HG02943 (cell line): ENCODE data around the gene HOXA2.

Source experiments
- ATAC-seq: cut with Tn5 transposase; IDR thresholded peaks from one replicate; pipeline ENCODE4 v1.9.1; 2021; ENCODE audit warnings: mild to moderate bottlenecking, low read depth, moderate library complexity; ENCODE audit not compliant: unreplicated experiment

Gene HOXA2

DNA sequence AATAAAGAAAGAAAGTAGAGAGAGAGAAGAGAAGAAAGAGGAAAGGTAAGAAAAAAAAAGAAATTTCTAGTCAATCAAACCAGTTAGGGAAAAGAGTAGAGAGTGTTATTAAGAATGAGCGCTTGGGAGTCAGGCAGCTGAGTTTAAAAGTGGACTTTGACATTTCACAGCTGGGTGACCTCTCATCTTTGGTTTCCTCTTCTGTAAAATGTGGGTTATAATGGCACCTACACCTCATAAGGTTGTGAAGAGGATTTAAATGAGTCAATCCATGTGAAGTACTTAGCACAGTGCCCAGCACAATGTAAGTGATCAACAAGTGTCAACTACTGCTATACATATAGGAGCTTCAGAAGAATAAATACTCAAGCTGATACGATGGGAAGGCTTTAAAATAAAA is 18.8 kb downstream of the HOXA2 start:
- no peak for ATAC-seq

DNA sequence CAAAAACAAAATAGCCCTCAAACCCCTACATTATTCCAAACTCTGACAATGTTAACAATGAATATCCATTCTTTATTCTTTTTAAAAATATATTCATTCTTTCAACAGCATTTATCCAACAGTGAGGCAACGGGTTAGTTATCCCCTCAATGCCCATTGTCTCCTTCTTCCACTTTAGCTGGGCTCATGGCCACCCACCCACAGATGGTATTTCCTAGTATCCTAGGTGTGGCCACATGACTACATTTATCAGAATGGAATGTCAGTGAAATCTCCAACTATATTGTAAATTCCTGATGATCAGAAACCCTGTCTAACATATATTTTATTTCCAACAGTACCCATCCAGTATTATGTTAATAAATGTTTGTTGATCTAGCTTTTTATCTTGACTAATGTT is 20.3 kb downstream of the HOXA2 start:
- ATAC-seq, result no peak

DNA sequence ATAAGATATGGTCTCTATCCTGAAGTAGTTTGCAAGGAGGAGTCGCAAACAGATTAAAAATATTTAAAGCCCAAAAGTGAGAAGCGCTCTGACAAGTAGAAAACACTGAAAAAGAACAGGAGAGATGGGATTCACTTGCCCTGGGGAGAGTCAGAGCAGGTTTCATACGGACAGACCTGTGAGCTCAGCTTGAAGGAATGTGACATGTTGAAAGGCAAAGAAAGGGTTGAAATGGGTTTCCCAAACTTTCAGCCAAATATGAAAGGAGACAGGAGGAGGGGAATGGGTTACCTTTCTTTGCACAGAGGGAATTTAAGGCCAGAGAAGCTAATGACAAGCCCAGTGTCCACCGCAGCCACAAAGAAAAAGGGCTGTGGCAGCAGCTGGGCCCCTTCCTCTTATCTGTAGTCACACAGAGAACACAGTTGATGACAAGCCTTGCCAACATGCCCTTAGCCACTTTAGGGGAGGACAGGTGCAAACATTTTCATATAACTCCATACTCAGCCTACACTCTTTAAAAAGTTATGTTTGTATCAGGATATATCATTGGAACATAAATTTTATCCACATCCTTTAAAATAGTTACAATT is 21.5 kb downstream of the HOXA2 start:
- ATAC-seq, result no peak

DNA sequence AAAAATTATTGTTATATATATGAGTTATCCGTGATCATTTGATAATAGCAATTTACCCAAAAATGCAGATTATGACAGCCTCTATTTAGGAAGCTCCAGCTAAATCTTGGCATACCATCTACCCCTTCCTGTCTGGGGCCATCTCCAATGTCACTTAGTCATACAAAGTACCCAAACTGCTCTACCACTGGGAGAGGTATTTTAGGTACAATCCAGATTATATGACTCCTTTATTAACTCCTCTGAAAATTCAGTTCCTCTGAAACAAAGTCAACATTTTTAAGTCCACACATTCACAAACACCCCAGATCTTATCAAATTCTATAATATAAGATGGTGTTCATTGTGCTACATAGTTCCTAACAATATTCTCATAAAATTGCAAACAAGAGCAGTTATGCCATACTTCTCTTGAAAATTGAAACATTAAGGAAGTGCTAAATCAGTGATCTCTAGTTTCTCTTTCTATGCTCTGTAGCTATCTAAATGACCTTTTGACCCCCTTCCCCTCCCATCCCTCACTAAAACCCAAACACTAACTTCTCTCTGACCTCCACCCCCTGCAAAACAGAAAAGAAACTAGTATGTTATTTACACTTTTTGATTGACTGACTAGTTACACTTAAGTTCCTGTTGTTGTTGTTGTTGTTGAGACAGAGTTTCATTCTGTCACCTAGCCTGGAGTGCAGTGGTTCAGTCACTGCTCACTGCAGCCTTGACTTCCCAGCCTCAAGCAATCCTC is 23.1 kb downstream of the HOXA2 start:
- ATAC-seq, result no peak

DNA sequence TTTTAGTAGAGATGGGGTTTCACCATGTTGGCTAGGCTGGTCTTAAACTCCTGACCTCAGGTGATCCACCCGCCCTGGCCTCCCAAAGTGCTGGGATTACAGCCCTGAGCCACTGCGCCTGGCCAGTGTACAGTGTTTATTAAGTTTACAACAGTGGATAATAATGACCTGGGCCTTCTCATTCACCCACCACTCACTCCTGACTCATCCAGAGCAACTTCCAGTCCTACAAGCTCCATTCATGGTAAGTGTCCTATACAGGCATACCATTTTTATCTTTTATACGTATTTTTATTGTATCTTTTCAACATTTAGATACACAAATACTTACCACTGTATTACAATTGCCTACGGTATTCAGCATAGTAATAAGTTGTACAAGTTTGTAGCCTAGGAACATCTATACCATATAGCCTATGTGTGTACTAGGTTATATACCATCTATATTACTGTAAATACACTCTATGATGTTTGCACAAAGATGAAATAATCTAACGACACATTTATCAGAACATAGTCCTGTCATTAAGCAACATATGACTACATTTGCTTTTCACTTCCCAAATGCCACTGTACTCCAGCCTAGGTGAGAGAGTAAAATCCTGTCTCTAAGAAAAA is 23.8 kb downstream of the HOXA2 start:
- ATAC-seq, result no peak

DNA sequence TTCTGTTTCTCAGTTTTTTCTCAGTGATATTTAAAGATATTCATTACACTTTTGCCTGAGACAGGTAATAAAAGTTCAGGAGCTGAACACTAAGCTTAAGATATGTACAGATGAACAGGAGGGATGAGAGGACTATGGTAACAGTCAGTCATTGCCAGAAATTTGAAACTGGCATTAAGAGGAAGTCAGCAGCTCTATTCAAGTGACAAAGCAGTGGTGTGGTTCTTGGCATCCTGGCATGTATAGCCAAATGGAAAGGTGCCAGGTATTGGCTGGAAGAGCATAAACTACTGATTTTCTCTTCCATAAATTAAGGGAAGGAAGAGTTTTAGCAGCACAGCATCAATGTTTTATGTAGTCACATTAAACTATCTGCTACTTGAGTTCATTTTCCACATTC is 29.4 kb downstream of the HOXA2 start:
- ATAC-seq, result no peak

DNA sequence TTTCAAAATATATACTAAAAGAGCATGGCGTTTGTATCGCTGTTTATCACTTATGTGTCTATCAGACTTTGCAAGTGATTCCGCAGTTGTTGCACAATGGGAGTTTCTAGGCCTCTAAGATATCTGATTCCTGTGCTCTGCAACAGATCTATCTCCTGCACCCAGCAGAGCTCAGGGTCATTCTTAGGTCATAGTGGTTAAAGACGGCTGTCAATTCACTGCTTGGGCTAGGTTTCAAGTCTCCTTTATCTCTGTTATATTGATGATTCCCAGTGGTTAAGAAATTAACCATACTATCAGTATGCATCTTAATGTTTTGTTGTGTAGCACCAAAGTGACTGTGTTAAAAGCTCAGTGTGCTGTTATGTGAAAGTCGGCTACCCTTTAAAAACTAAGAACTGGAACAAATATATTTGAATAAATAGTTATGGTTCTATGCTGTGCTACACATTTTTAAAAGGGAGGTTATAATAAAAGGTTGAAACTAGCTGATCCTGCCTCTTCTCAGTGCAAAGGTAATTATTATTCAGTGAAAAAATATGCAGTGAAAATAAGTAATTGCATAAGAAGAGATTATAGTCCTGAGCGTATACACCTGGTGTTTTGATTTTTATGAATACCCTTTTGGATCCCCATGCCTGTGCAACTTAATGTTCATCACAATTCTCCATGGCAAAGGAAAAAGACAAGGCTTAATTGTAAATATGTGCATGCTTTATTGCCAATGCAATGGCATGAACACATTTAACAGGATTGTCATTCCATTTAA is 30.7 kb downstream of the HOXA2 start:
- ATAC-seq, result no peak

DNA sequence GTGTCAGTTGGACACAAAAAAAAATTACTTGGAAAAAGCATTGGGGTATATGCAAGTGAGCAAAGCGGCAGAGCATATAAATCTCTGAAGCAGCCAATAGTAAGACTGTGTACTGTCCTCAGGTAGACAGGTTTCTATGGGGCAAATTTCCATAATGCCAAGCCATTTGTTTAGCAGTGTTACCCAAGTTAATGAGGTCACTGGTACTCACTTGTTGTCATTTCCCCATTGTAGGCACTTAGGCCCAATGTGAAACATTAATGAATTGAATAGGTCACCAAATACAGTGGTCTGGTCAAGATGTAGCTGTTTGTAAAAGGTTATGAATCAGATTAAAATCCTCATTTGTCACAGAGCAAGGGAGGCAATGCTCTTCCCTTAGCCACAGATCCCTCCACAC is 34.2 kb downstream of the HOXA2 start:
- no peak for ATAC-seq

DNA sequence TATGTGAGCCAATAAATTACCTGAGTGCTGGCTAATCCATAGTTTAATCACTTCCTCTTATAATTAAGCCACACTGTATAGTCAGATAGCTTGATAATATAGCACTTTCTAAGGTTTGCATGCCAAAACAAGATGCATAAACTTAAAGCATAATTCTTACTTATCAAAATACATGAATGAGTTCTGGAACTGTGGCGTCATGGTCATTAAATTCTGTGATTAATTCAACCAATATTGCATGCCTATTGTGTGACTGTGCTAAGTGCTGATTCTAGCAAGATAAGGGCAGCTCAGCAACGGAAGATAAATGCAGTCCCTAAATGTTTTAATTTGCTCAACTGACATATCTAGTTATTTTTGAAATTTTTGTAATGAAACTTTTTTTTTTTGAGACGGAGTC is 36.3 kb downstream of the HOXA2 start:
- ATAC-seq, result no peak

DNA sequence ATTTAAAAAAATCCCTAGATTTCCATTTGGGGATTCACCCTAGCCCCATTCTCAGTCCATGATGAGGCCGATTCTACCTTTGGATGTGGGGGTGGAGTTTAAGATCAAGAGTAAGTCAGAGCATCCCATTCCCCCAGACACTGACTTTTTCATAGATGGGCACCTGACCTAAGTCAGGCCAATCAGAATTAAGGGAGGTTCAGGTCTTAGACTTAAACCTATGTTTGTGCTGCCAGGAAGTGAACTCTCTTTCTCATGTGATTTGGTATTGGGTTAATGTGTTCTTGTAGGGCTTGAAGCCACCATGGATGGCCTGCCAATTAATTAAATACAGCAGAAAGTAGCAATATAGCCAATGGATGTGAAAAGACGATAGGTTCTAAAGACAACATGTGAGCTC is 36.8 kb downstream of the HOXA2 start:
- no peak for ATAC-seq

DNA sequence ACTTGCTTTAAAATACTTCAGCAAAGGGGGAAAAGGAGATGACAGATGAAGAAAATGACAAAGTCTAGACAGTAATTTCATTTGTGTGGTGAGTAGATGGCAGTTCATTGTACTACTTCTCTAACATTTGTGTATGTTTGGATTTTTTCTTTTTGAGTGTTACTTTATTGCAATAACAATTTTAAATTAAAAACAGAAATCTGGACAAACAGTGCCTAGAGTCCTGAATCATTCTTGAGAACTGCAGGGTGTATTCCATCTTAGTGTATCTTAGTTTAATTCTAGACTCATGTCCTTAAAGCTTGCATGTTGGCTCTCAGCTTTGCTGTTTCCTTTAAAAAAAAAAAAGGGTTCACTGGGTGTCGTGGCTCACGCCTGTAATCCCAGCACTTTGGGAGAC is 37.8 kb downstream of the HOXA2 start:
- ATAC-seq, result no peak

DNA sequence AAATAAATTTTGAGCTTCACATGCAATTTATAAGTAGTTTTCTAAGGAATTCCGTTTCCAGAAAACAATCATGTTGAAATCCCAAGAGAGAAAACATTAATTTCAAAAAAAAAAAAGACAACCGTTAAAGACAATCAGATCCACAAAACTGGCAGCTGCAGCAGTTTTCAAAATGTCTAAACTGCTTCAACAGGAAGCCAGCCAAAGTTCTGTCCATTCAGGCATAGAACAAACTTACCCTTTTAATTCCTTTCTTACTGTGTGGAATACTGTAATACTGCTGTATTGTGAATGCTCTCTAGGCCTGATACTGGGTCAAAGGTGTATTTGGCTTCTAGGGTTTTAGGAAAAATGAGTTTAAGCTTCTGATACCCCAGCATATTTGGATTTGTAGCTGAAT is 38.3 kb downstream of the HOXA2 start:
- ATAC-seq, result no peak

DNA sequence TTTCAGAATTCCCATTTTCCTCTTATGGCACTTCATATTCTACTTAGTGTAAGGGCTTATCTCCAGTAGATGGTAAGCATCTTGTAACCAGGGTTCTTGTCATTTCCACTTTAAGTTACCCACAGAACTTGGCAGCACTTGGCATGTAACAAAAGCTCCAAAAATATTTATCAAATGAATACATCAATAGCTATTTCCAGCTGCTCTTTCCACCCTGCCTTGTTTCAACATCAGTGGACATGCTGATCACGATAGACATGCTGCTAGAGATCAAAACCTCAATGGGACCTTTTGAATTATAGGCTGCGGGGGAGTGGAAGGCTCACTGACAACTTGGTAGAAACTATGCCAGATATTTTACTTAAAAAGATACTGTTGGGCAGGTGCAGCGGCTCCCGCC is 39.5 kb downstream of the HOXA2 start:
- no peak for ATAC-seq

DNA sequence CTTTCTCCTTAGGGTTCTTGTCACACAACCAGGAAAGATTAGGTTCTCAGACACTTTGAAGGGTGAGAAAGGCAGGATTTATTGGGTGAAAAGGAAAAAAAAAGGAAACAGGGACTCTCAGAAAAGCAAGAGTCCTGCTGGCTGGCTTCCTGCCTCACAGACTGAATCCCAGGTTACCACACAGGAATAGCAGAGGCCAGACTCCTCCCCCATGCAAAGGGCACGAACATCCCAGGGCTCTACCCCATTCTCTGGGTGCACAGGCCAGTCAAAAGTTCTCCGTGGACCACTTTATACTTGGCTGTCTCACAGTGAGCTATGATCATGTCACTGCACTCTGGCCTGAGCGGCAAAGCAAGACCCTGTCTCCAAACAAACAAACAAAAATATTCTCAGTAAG is 49.3 kb downstream of the HOXA2 start:
- ATAC-seq, result no peak

DNA sequence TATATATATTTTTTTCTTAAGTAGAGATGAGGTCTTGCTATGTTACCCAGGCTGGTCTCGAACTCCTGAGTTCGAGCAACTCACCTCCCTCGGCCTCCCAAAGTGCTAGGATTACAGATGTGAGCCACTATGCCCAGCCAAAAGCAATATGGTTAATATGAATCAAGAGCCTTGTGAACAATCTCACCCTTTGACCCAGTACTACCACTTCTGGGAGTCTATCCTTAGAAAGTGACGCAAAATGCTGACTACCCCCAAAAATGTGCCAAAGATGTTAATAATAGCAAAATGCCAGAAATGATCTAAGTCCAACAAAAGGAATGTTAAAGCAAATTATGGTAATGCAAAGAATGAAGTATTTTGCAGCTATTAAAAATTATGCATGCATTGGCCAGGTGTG is 51.0 kb downstream of the HOXA2 start:
- no peak for ATAC-seq
